ENCODE results near the gene GPER1.
"Not testable (repeated sequence)": the region's sequence is repeated elsewhere in the genome, so short reads cannot be mapped to it uniquely, and the experiment has no call there.

Gene GPER1

GRCh38 chr7:1123715-1124114 lies 35.8 kb downstream of the GPER1 start:
- DNase-seq = no peak

- DNase-seq = no peak
Measured at GRCh38 chr7:1124164-1124563, 36.3 kb downstream of the GPER1 start.

DNA sequence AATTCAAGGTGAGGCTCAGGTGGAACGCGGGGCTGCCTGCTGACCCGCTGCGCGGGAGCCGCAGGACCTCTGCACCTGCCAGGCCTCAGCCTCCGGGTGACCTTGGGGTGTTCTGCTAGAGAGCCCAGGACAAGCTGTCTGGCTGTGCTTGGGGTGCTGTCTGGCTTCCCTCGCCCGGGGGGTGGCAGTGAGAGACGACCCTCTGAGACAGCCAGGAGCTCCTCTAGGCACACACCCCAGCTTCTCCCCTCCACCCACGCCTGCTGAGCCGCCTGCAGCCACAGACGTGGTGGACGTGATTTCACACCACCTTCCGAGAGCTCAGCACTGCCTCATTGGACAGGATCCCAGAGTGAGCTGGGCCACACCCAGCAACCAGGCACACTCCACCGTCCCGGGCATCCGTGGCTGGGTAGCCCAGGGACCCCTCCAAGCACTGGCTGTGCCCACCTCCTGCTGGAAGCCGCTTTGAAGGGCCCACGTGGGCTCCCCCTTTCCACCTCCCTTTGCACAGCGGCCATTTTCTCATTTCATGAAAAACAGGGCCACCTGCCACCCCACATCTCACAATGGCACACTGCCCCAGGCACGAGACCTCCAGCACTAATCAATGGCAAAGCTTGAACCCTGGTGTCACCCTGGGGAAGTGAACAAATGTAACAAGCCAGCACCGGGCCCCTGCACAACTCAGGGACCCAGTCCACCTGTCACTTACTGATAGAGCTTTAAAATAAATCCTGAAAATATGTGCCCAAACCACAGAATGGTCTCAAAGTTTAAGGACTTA lies 37.1 kb downstream of the GPER1 start:
- DNase-seq = no peak

DNA sequence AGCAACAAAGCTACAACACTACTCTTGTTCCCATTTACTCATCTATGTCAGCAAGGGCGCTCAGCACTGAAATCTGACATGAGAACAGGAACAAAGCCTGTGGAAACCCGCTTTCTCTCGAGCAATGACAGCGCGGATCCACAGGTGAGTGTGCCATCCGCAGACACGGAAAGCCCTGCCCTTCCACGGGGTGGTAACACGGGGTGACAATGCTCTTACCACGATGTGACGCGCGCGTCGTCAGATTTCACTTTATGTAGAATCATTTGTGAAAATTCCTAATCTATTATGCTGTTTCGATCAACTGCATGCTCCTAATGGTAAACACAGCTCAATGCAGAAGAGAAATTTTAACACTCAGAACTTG lies 37.7 kb downstream of the GPER1 start:
- no peak for DNase-seq

GRCh38 chr7:1127001-1127400 lies 39.1 kb downstream of the GPER1 start:
- no peak for DNase-seq

DNA sequence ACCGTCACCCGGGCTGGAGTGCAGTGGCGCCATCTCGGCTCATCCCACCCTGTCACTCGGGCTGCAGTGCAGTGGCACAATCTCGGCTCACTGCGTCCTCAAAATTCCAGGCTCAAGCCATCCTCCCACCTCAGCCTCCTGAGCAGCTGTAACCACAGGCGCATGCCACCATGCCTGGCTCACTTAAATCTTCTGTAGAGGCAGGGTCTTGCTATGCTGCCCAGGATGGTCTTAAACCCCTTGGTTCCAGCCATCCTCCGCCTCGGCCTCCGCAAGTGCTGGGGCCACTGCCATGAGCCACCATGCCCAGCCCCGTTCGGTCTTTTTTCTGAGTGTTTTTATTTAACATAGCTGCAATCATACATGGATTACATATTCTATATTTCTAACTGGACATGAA lies 41.5 kb downstream of the GPER1 start:
- no peak for DNase-seq

- no peak for DNase-seq
Measured at GRCh38 chr7:1130021-1130990, 42.4 kb downstream of the GPER1 start.

DNA sequence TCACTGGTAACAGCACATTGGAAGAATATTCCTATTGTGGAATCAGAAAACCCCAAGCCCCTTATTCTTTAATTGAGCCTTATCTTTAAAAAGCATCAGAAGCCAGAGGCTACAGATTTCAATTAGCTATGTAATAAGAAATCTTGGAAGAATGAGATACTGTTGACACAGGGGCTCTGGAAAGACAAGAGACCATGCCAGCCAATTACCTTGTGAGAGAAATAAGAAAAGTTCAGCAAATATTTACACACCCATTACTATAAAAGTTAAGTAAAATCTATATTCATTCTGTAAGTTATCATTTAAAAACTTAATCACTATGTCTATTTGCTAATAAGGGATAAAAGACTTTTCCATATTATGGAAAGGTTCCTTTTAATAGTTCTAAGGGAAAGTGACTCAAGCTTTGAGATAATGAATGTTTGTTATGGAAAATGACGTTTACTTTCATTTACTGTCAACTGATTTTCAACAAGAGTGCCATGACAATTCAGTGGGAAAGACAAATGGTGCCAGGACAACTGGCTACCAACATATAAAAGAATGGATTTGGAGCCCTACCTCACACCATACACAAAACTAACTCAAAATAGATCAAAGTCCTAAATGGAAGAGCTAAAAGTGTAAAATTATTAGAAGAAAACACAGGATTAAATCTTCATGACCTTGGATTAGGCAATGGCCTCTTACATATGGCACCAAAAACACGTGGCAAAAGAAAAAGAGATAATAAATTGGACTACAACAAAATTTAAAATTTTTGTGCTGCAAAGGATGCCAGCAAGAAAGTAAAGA lies 43.8 kb downstream of the GPER1 start:
- DNase-seq = no peak

DNA sequence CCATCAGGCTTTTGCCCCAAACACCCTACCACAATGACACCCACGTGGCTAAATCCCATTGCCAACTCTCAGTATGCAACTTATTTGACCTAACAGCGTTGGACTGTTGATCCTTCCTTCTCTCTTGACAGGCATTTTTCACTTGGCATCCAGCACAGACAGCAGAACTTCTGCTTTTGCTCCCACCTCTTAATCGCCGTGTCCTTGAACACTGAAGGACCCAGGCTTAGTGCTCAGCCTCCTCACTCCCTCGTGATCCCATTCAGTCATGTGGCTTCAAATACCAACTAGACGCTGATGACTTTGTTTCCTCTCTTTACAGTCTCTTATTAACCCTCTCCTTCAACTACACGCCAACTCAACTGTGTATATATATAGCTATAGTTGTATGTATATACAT lies 47.0 kb downstream of the GPER1 start:
- DNase-seq = no peak

DNA sequence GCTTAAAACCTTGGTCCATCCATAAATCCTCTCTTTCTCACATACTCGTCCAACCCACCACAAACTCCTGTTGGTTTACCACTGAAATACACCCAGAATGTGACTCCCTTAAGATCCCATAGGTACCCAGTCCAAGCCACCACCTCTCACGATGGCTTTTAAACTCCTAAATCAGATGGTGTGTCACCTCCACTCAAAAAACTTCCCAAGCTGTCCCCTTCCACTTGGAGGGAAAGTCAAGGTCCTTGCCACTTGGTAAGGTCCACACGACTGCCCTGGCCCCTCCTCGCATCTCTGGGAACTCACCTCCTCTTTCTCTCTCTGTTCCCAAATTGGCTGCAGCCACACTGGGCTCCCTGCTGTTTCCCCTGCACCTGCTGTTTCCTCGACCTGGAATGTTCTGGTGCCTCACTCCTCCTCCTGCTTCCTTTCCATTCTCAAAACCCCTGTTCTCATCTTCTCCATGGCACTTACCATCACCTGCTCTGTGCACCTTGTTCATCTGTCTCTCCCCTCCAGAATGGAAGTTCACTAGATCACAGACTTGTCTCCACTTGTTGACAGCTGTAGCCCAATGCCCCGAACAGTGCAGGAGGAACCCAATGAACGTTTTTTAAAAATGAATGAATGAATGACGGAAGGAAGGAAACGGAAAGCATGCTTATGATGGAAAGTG lies 49.1 kb downstream of the GPER1 start:
- DNase-seq = no peak

DNA sequence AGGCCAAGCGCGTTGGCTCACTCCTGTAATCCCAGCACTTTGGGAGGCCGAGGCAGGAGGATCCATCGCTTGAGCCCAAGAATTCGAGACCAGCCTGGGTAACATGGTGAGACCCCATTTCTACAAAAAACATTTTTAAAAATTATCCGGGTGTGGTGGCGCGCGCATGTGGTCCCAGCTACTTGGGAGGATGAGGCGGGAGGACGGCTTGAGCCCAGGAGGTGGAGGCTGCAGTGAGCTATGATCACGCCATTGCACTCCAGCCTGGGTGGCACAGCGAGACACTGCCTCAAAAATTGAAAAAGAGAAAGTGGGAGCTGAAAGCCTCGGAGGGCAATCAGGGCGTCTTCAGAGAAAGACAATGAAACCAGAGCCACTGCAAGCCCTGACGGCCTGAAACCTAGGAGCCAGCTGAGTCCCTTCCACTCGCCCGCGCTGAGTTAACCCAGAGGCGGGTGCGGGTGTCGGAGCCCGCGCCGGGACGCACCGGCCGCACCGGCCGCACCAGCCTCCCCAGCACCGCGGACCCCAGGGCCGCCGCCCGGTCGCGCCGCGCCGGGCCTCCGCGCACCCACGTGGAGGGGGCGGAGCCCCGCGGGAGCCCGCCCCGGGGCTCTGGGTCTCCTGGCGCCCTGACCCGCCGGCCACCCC lies 49.7 kb downstream of the GPER1 start:
- no peak for DNase-seq

GRCh38 chr7:1140476-1141104 lies 52.7 kb downstream of the GPER1 start:
- DNase-seq = no peak

DNA sequence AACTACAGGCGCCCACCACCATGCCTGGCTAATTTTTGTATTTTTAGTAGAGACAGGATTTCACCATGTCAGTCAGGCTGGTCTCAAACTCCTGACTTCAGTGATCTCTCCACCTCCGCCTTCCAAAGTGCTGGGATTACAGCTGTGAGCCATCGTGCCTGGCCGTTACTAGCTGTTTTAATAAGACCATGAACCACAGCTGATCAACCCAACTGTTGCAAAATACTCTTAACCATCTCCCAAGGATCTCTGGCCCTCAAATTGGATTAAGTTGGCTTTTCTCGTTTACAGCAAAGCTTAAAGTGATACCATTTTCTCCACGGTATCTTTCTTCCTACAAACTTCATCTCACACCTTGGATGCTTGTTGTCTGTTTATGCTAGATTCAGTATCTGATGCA lies 53.7 kb downstream of the GPER1 start:
- no peak for DNase-seq

DNA sequence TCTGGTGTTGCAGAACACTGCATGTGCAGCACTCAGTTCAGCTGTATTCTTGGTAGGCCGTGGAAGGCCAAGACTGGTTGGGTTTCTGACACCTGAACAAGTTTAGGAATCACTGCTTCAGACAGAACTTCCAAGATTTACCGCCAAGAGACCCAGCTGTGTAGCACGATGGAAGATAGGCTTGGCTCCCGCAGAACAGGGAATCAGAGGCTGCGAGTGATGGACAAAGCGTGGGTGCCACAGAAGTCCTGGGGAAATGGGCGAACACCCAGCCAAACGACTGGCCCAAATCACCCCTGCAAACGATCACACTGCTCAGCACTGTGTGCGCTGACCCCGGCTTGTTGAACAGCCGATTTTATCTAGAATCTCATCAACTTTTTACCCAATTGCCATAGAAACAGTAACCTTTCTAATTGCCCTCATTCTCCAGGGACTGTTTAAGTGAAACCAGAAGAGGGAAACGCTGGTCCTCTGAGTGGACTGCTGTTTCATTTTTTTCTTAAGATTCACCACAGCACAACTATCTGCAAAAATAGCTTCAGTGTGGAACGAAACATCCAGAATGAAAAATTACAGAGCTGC lies 54.2 kb downstream of the GPER1 start:
- no peak for DNase-seq

DNA sequence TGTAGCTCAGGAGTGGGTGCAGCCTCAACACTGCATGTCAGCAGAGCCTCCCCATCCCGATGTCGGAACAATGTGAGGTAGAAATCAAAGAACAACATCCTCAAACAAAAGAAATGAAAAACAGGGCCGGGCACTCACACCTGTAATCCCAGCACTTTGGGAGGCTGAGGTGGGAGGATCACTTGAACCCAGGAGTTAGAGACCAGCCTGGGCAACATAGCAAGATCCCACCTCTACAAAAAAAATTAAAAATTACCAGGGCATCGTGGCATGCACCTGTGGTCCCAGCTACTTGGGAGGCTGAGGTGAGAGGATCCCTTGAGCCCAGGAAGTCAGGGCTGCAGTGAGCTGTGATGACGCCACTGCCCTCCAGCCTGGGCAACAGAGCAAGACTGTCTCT lies 55.1 kb downstream of the GPER1 start:
- not testable (repeated sequence) for DNase-seq

Measured in NCI-H446 treated with DMSO at 0.1 percent for 48 hours (cell line).